MM.1S (cell line): ENCODE measurements around the gene KIF5C.

Source experiments
- CTCF ChIP-seq: fragments of 300-600 bp; sonication (generic); IDR thresholded peaks from 2 replicates; pipeline ENCODE4 v1.5.1; 2016; ENCODE audit warnings: antibody characterized with exemption, low read length, mixed read lengths
- EZH2 ChIP-seq: fragments of 300-600 bp; sonication (generic); optimal IDR thresholded peaks from 2 replicates; pipeline ENCODE3; 2017; ENCODE audit warnings: low read depth, mild to moderate bottlenecking, antibody characterized with exemption, low read length, mixed read lengths
- EZH2phosphoT487 ChIP-seq: fragments of 300-600 bp; sonication (generic); IDR thresholded peaks from 2 replicates; pipeline ENCODE4 v1.6.1; 2018; ENCODE audit warnings: antibody characterized with exemption, low read length

GRCh38 chr2:148999451-148999921 lies 124.5 kb downstream of the KIF5C start:
- no peak for TF ChIP-seq EZH2
- TF ChIP-seq CTCF: no peak
- no peak for TF ChIP-seq EZH2phosphoT487
